HCT116 (cell line): ENCODE results near the gene LTBP4.
"Not testable (repeated sequence)": the region's sequence is repeated elsewhere in the genome, so short reads cannot be mapped to it uniquely, and the experiment has no call there.

Source experiments
- EZH2 ChIP-seq: fragments of 200-600 bp; sonication (generic); IDR thresholded peaks from 2 replicates; pipeline ENCODE4 v1.6.1; 2017; ENCODE audit warnings: antibody characterized with exemption, mixed run types
- POLR2A ChIP-seq: IDR thresholded peaks from 2 replicates; pipeline ENCODE4 v1.7.0; 2011; ENCODE audit warnings: borderline replicate concordance; ENCODE audit not compliant: insufficient read depth, insufficient read length; ENCODE audit errors: extremely low read depth
- SIN3A ChIP-seq: IDR thresholded peaks from 2 replicates; pipeline ENCODE4 v1.6.1; 2012; ENCODE audit warnings: low read depth
- ZNF274 ChIP-seq: fragments of 200-500 bp; sonication (Bioruptor generic); IDR thresholded peaks from 2 replicates; pipeline ENCODE4 v1.6.1; 2014; ENCODE audit warnings: mild to moderate bottlenecking, low read depth, low read length, inconsistent platforms
- TF ChIP-seq, protein P1 (sequence below): IDR thresholded peaks from 2 replicates; pipeline ENCODE4 v1.6.1; 2012; ENCODE audit warnings: low read depth
- TF ChIP-seq, protein P2 (sequence below), 3 experiments: fragments of 200-600 bp in 1 of 3; sonication (generic) in 1 of 3; IDR thresholded peaks in 2 of 3; conservative IDR thresholded peaks in 1 of 3; 2 replicates each; pipeline ENCODE4 v1.5.1; 2012 to 2017; ENCODE audit warnings: low read depth in 2 of 3, low read length in 2 of 3, antibody characterized with exemption in 1 of 3, borderline replicate concordance in 1 of 3, control low read depth in 1 of 3, mild to moderate bottlenecking in 1 of 3, mixed read lengths in 1 of 3, mixed run types in 1 of 3, moderate library complexity in 1 of 3; ENCODE audit not compliant: insufficient read depth in 1 of 3

DNA sequence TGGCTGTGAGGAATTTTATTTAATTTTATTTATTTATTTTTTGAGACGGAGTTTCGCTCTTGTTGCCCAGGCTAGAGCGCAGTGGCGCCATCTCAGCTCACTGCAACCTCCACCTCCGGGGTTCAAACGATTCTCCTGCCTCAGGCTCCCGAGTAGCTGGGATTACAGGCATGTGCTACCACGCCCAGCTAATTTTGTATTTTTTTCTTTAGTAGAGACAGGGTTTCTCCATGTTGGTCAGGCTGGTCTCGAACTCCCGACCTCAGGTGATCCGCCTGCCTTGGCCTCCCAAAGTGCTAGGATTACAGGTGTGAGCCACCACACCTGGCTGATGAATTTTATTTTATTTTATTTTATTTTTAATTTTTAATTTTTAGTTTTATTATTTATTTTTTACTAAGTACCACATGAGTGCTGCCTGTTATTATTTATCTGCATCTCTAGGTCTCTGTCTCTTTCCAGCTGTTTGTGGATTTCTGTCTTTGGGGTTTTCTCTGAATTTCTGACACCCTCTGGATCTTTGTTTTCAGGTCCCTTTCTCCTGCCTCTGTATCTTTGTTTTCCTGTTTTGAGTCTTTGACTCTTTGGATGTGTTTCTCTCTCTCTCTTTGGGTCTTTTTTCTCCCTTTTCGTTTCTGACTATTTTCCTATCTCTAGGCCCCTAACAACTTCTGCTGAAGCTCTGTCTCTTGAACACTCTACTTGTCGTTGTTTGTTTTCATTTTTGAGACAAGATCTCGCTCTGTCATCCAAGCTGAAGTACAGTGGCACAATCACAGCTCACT, 23.4 kb downstream of the LTBP4 start:
- TF ChIP-seq, protein P1, sequence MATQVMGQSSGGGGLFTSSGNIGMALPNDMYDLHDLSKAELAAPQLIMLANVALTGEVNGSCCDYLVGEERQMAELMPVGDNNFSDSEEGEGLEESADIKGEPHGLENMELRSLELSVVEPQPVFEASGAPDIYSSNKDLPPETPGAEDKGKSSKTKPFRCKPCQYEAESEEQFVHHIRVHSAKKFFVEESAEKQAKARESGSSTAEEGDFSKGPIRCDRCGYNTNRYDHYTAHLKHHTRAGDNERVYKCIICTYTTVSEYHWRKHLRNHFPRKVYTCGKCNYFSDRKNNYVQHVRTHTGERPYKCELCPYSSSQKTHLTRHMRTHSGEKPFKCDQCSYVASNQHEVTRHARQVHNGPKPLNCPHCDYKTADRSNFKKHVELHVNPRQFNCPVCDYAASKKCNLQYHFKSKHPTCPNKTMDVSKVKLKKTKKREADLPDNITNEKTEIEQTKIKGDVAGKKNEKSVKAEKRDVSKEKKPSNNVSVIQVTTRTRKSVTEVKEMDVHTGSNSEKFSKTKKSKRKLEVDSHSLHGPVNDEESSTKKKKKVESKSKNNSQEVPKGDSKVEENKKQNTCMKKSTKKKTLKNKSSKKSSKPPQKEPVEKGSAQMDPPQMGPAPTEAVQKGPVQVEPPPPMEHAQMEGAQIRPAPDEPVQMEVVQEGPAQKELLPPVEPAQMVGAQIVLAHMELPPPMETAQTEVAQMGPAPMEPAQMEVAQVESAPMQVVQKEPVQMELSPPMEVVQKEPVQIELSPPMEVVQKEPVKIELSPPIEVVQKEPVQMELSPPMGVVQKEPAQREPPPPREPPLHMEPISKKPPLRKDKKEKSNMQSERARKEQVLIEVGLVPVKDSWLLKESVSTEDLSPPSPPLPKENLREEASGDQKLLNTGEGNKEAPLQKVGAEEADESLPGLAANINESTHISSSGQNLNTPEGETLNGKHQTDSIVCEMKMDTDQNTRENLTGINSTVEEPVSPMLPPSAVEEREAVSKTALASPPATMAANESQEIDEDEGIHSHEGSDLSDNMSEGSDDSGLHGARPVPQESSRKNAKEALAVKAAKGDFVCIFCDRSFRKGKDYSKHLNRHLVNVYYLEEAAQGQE = not testable (repeated sequence)
- TF ChIP-seq, protein P2, sequence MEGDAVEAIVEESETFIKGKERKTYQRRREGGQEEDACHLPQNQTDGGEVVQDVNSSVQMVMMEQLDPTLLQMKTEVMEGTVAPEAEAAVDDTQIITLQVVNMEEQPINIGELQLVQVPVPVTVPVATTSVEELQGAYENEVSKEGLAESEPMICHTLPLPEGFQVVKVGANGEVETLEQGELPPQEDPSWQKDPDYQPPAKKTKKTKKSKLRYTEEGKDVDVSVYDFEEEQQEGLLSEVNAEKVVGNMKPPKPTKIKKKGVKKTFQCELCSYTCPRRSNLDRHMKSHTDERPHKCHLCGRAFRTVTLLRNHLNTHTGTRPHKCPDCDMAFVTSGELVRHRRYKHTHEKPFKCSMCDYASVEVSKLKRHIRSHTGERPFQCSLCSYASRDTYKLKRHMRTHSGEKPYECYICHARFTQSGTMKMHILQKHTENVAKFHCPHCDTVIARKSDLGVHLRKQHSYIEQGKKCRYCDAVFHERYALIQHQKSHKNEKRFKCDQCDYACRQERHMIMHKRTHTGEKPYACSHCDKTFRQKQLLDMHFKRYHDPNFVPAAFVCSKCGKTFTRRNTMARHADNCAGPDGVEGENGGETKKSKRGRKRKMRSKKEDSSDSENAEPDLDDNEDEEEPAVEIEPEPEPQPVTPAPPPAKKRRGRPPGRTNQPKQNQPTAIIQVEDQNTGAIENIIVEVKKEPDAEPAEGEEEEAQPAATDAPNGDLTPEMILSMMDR (IDR thresholded peaks at IDR 0.05 in 2 of 3, conservative IDR thresholded peaks at IDR 0.05 in 1 of 3; ENCODE audit: borderline replicate concordance in 1 of 3, insufficient read depth in 1 of 3, low read depth in 2 of 3, low read length in 2 of 3) = not testable (repeated sequence)
- not testable (repeated sequence) for TF ChIP-seq POLR2A, EZH2, SIN3A, ZNF274
